ENCODE measurements around the gene DTX2.

DNA sequence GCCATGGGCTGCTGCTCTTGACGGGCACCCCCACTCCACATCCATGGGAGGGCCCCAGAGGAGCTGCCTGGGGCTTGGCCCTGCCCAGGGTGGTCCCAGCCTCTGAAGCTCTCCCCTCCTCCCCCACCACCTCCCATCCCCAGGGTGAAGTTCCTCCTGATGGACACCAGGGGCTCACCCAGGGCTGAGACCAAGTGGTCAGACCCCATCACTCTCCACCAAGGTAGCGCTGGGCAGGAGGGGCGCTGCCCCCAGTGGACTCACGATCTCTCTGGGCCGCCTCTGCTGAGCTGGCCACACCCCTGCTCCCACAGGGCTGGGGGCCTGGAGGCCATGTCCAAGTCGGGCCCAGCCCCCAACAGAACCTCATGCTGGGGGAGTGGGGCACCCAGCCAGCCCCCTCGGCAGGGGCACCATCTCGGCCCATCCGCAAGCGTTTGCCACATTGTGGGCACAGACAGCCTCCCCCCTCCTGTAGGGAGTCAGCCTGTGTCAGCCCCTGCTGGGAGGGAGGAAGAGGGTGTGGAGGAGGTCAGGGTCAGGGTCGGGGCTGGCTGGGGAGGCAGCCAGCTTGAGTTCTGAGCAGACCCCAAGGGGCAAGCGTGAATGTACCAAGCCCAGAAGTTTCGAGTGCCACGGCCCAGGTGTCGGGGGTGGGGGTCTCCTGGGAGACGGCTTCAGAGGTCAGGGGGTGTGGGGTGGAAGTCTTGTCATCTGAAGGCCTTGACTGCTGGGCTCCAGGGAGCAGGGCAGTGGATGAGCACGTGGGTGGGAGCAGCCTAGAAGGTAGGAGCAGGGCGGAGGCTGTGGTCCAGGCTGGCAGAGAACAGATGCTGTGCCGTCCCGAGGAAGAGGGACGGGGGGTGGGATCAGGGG lies 51.7 kb downstream of the DTX2 start:
- TF ChIP-seq ZNF565 (CRISPR knock-in tag; conservative IDR thresholded peaks at IDR 0.05; ENCODE audit: low read depth) (no peak), ZNF8 (CRISPR knock-in tag; IDR thresholded peaks at IDR 0.05) (no peak), RARB (CRISPR knock-in tag; IDR thresholded peaks at IDR 0.05) (no peak), TCF4 (CRISPR knock-in tag; IDR thresholded peaks at IDR 0.05; ENCODE audit: borderline replicate concordance) (no peak), ZFP3 (CRISPR knock-in tag; IDR thresholded peaks at IDR 0.05) (no peak), CSDC2 (CRISPR knock-in tag; IDR thresholded peaks at IDR 0.05) (no peak), SNAI2 (CRISPR knock-in tag; IDR thresholded peaks at IDR 0.05) (no peak), GLIS3 (CRISPR knock-in tag; IDR thresholded peaks at IDR 0.05) (no peak), ARNTL (CRISPR knock-in tag; IDR thresholded peaks at IDR 0.05; ENCODE audit: borderline replicate concordance, low read depth) (no peak), BACH2 (CRISPR knock-in tag; IDR thresholded peaks at IDR 0.05; ENCODE audit: borderline replicate concordance) (no peak)
